Esophagus mucosa (tissue), 1 donor: ENCODE measurements around the gene JAGN1. TPM values are rescaled to one million over a fixed set of nuclear protein-coding genes. Genes with fewer than 3 reads are reported as not detected.
A peak's percentile ranks its signal among the peaks of the same experiment; 100 is the strongest.
"Not testable (repeated sequence)": the region's sequence is repeated elsewhere in the genome, so short reads cannot be mapped to it uniquely, and the experiment has no call there.

Experiments used
- ATAC-seq: fragments of 200-7000 bp; cut with Tn5 transposase; one replicate; pipeline ENCODE4 v1.9.1; 2020
- total RNA-seq: library from RNA; stranded (reverse); gene quantifications from one replicate; pipeline ENCODE4 v1.2.4, GENCODE V29; 2023
- donor health status: DM: yes; HTN: yes; CAD: no.

The JAGN1 gene
- total RNA-seq, 1 donor from 2014 or later = 18.4 TPM

DNA sequence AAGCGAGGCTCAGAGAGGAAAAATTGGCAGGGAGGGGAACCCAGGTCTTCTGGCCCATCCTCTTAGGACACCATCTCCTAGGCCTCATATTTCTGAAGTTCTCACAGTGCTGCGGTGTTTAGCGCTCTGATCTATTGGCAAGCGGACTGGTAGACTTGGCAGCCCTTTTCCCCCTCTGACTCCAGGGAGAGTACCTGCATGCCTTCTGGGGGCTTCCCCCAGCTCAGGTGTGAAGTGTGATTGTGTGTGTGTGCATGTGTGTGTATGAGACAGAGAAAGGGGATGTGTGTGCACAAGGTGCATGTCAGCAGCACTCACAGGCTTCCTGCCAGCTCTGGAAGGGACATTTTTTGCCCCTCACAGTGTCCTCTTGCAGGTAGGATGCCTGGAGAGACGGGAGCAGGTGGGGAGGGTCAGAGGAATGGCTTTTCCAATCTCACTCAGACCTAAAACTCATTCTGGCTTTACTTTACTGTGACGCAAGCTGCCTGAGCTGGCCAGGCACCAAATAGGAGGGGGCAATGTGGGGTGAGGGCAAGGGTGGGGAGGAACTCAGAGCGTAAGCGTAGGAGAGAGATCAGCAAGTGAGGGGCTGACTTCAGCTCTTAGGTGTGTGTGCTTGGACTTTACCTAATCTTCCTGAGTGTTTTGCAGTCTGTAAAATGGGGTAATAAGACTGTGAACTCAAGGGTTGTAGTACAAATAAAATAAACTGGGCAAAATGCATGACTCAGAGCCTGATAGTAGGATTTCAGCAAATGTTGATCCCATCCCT, 8.2 kb downstream of the JAGN1 start:
- no peak for ATAC-seq

DNA sequence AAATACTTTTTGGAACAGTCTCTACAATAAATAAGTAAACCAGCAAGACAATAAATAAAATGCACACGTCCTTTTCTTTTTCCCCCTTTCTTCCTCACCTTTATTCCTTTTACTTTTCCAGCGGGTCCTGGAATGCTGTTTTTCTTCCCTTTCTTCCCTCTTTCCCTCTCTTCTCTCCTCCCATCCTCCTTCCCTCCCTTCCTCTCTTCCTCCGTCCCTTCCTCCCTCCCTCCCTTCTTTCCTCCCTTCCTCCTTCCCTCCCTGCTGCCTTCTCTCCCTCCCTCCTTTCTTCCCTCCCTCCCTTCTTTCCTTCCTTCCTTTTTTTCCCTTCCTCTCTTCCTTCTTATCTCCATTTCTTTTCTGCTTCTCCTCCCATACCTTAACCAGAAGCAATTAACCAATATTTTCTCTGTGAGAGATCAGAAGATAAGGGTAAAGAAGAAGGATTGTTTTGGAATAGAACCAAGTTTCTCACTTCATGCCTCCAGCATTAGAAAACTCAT, 8.9 kb downstream of the JAGN1 start:
- no peak for ATAC-seq

DNA sequence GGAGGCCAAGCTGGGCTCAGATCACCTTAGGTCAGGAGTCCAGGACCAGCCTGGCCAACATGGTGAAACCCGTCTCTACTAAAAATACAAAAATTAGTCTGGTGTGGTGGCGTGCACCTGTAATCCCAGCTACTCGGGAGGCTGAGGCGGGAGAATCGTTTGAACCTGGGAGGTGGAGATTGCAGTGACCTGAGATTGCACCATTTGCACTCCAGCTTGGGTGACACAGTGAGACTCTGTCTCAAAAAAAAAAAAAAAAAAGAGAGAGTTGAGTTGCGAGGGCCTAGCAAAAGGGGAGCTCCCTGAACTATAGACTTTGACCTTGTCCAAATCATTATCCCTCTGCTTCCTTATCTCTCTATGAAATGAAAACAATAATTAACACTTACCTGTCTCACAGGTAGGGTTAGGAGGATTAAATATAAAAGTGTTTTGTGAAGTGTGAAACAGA, 10.6 kb downstream of the JAGN1 start:
- not testable (repeated sequence) for ATAC-seq

DNA sequence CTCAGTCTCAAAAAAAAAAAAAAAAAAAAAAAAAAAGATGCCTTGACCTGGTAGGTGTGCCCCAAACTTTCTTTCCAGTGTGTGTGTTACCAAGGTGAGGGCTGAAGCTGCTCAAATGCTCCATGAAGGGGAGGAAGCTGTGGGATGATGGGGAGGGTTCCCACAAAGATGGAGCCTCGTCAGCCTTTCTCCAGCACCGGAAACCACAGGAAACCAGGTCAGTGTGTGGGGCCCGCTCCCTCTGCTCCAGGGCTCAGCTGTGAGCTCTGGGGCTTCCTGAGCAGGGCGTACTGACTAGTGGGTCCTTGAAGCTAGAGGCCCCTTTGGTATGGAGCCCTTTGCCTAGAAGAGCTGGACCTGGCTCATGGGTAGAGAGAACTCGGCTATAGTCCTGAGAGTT, 11.6 kb downstream of the JAGN1 start:
- no peak for ATAC-seq

DNA sequence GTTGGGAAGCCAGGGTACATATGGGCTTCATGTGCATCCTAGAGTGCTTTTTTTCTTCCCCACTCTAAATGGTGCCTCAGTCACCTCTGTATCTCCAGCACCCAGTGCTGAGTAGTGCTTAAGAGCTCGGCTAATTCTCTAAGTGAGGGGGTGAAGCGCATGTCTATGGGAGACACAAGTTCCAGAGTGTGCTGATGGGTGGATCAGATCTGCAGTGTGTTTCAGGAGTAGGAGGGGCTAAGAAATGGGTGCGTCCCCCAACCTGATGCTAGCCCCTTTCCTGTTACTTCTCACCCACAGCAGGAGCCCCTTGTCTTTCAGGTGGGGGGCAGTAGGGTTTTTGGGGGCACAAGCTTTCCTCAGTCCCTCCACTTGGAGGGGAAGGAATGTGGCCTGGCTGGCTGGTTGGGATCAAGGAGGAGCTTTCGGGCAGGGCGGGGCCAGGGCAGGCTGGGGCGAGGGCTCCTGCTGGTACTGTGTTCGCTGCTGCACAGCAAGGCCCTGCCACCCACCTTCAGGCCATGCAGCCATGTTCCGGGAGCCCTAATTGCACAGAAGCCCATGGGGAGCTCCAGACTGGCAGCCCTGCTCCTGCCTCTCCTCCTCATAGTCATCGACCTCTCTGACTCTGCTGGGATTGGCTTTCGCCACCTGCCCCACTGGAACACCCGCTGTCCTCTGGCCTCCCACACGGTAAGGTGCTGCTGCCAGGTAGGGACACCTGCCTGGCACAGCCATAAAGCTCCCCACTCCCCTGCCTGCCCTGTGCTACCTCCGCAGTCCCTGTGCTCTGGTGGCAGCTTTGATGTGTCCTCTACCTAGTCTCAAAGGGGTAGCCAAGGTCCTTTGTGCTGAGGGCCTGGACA, 12.2 kb downstream of the JAGN1 start, which contains the start of gene IL17RE:
Gene IL17RE, plus strand, starts transcription at position 477 of the 866 bp plus-strand sequence. Its CDS starts 85 bp downstream, at position 562.
- ATAC-seq = peak; percentile 81

DNA sequence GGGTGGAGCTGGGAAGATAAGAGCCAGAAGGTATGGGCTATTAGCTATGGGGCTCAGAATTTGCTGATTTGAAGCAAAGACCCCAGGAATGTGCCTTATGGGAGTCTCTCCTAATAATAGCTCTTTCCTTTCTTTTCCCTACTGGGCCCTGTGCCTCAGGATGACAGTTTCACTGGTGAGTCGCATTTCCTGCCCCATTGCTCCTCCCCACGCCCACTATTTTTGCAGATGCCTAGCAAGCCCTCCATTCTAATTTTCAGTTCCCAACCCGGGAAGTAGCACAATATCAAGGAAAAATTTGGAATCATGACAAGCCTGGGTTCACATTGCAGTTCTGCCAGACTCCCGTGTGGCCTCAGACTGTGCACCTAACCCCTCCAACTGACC, 12.8 kb downstream of the JAGN1 start:
- peak; percentile 14 for ATAC-seq

DNA sequence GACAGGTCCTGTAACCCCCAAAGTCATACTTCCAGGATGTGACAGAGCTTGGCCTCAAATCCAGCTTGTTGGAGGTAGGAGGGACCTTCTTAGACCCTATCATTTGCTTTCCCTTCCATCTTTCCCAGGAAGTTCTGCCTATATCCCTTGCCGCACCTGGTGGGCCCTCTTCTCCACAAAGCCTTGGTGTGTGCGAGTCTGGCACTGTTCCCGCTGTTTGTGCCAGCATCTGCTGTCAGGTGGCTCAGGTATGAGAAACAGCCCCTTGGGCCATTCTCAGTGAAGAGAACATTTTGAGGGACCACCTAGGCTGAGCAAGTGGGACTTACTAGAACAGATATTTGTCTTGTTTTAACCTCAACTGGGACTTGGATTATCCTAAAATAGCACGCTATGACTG, 13.5 kb downstream of the JAGN1 start:
- ATAC-seq = no peak

DNA sequence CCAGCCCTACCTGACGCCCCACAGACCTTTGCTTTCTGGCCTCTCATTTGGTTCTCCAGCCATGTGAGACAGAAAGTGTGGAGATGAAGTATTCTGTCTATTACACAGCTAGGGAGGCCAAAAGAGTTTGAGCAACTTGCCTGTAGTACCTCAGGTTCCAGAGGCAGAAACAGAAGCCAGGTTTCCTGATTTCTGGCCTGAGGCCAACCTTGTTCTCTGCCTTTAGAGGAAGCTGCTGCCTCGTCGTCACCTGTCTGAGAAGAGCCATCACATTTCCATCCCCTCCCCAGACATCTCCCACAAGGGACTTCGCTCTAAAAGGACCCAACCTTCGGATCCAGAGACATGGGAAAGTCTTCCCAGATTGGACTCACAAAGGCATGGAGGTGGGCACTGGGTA, 16.1 kb downstream of the JAGN1 start:
- ATAC-seq = no peak

DNA sequence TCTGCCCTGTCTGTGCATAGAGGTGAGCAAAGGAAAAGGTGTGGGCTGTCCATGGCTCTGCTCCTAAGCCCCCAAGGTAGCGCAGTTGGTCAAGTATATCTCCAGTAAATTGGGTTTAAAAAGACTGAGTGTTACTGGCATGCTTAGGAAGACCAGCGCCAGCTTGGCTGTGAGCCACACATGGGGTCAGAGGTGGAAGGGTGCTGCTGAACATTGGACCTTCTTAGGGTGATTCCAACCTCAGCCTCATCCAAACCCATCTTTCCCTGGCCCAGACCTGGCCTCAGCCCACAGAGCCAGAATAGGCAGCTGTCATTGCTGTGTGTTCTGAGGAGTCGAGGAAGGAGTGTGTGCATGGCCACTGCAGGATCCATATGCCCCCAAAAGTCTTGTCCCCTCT, 17.9 kb downstream of the JAGN1 start:
- no peak for ATAC-seq

DNA sequence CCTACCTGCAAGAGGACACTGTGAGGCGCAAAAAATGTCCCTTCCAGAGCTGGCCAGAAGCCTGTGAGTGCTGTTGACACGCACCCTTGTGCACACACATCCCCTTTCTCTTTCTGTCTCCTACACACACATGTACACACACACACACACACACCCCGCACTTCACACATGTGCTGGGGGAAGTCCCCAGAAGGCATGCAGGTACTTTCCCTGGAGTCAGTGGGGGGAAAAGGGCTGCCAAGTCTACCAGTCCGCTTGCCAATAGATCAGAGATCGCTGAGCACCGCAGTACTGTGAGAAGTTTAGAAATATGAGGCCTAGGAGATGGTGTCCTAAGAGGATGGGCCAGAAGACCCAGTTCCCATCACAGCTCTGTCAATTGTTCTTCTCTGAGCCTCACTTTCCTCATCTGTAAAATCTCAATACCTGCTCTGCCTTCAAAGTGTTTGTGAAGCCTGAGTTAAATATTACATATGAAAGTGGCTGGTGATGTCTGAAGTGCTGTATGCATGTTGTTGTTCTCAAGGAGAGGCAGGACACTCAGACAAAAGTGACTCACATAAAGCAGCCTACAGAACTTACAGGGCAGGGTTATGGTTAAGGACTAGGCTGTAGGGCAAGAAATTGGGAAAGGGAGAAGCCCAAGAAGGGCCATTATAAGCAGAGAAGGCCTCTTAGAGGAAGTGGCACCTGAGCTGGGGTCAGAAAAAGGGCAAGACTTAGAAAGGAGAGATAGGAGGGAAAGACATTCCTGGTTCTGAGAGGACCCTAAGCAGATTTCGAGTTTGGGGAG, 19.0 kb downstream of the JAGN1 start:
- ATAC-seq = peak; percentile 10

DNA sequence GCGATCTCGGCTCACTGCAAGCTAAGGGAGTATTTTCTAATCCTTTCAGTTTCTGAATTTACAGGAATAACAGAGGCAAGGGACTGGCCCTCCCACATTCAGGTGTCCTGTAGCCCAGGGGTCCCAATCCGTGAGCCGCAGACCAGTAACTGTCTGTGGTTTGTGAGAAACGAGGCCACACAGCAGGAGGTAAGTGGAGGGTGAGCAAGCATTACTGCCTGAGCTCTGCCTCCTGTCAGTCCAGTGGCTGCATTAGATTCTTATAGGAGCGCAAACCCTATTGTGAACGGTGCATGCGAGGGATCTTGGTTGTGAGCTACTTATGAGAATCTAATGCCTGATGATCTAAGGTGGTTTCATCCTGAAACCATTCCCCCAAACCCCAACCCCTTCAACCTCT, 21.5 kb downstream of the JAGN1 start:
- ATAC-seq = no peak

DNA sequence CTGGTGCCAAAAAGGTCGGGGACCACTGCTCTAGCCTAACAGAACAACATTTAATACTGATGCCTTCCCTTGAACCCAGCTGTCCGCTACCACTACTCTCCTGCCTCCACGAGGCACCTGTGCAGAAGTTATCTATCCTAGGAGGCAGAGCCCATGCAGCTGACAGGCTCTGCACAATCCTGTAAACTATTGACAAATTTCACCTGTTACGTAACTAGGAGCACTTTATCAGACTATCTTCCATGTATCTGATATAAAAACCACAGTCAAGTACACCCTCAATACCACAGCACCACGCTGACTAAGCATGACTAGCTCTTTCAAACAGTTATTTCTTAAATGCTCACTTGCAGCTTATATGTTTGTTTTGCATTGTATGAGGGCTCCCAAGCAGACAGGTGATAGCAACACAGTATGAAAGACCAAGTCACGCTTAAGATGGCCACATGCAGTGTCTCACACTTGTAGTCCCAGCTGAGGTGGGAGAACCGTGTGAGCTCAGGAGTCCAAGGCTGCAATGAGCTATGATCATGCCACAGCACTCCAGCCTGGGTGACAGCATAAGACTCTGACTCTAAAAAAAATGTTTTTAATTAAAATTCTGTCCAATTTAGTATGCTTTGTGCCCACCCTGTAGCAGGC, 22.0 kb downstream of the JAGN1 start:
- ATAC-seq = no peak

DNA sequence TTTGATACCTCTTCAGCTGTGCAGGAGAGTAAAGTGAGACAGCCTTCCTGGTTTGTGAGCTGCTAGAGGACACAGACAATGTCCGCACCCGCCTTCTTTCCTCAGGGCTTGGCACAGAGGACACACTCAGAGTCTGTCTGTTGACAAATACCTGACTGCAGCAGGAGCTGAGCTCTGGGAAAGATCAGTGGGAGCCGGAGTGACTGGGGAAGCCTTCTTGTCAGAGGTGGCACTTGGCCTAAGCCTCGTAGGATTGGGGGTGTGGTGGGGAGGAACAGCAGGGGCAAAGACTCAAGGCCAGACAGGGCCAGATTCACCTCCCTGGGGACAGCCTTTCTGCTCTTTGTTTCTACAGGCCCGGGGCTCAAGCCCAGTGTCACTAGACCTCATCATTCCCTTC, 23.2 kb downstream of the JAGN1 start:
- ATAC-seq = peak; percentile 29

DNA sequence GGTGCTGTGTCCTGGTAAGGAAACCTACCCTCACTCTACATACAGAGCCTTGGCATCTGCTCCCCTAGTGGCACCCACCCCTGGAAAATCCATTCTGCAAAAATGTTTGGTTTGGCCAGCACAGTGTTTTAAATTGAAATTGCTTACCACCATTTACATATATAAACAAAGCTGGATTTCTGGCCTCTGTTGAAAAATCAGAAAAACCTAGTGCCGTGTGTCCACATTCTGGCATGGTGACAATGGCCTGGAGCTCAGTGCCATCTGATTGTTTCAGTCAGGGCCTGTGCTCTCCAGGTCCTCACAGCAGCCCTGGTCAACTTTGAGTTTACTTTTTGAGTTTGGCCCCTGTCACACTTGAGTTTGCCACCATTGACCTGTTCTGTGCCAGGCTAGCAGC, 23.6 kb downstream of the JAGN1 start:
- no peak for ATAC-seq

DNA sequence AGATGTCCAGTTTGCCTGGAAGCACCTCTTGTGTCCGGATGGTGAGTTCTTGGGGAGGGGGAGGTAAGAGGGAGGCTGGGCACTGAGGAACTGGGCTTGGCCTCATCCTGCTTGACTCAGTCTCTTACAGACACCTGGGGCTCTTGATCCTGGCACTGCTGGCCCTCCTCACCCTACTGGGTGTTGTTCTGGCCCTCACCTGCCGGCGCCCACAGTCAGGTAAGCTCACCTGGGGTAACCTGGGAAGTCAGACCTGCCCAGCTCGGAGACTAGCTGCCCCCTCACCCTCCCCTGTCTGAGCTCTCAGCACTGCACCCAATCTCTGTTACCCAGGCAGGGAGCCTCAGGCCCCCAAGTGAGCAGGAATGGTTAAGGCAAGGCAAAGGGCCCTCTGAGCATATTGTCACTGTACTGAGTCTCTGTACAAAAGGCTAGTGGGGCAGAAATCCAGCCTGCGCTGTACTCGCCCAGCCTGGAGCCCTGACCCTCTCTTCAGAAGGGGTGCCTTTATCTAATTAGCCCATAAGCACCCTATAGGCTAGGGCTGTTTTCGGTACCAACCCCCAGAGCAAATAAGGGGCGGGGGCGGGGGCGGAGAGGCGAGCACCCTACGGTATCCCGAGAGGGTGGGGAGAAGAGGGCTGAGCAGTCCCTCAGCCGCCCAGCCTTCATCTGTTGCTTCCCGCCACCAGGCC, 24.3 kb downstream of the JAGN1 start:
- ATAC-seq = no peak

DNA sequence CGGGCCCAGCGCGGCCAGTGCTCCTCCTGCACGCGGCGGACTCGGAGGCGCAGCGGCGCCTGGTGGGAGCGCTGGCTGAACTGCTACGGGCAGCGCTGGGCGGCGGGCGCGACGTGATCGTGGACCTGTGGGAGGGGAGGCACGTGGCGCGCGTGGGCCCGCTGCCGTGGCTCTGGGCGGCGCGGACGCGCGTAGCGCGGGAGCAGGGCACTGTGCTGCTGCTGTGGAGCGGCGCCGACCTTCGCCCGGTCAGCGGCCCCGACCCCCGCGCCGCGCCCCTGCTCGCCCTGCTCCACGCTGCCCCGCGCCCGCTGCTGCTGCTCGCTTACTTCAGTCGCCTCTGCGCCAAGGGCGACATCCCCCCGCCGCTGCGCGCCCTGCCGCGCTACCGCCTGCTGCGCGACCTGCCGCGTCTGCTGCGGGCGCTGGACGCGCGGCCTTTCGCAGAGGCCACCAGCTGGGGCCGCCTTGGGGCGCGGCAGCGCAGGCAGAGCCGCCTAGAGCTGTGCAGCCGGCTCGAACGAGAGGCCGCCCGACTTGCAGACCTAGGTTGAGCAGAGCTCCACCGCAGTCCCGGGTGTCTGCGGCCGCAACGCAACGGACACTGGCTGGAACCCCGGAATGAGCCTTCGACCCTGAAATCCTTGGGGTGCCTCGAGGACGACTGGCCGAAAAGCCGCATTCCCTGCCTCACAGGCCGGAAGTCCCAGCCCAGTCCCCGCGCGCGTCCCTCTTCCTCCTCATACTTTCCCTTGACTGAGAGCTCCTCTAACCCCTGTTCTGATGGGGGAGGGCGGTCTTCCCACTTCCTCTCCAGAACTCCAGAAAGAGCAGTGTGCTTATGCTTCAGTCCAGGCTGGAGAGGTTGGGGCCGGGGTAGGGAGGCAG, 25.1 kb downstream of the JAGN1 start:
- ATAC-seq = peak; percentile 35

DNA sequence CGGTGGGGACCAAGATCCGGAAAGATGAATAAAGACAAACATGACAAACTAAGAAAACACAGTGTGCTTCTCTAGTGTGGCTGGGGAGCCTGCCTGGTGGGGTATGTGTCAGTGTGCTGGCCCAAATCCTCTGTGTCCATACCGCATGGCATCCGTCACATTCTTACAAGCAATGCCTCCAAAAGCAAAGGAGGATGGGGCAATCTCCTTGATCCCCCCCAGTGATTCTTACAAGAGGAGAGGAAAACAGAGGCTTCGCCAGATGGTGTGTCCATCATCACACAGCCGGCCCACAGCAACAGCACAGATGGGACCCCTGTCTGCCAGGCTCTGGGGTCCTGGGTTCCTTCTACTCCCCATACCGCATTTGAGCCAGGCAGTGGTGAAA, 25.9 kb downstream of the JAGN1 start:
- ATAC-seq = peak; percentile 12

DNA sequence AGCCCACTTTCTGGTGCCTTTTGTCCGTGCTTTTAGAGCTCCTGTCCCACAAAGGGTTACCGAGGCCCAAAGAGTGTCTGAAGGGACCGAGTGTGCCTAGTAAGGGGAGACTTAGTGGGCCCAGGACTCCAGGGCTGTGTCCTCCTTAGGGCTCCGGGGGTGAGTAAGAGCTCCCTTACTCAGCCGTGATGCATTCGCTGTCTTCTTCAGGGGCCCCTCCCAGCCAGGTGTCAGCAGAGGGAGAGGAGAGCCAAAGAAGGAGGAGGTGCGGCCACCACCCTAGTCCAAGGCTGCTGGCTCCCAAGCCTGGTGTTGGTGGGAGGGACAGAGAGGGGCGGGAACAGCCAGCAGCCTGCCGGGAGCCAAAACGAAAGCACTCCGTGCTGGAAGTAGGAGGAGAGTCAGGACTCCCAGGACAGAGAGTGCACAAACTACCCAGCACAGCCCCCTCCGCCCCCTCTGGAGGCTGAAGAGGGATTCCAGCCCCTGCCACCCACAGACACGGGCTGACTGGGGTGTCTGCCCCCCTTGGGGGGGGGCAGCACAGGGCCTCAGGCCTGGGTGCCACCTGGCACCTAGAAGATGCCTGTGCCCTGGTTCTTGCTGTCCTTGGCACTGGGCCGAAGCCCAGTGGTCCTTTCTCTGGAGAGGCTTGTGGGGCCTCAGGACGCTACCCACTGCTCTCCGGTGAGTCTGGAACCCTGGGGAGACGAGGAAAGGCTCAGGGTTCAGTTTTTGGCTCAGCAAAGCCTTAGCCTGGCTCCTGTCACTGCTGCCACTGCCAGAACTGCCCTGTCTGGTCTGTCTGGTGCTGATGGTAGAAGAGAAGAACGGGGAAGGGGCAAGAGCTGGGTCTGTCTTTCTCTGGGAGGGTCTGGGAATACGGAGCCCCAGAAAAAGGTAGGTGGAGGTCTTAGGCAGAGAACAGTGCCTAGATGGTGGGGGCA, 26.6 kb downstream of the JAGN1 start, which contains the start of gene IL17RC:
Gene IL17RC, plus strand, starts transcription at position 365 of the 947 bp plus-strand sequence. Its CDS starts 218 bp downstream, at position 583.
- peak; percentile 95 for ATAC-seq

DNA sequence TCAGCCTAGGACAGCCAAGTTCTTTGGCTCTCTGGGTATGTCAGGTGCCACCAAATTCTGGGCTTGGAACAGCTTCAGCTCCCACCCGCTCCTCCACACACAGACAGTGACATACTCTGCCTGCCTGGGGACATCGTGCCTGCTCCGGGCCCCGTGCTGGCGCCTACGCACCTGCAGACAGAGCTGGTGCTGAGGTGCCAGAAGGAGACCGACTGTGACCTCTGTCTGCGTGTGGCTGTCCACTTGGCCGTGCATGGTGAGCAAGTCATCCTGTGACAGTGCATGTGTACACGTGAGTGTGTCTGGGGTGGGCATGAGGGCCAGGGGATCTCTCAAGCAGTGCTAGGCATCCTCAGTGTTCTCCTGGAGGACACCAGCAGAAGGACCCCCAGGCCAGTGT, 27.4 kb downstream of the JAGN1 start:
- ATAC-seq = no peak
